GM21619 (cell line): ENCODE data around the gene DDRGK1.

Experiments used
- ATAC-seq: cut with Tn5 transposase; IDR thresholded peaks from one replicate; pipeline ENCODE4 v1.9.1; 2021; ENCODE audit not compliant: unreplicated experiment

DDRGK1 gene

GRCh38 chr20:3235666-3236324 is 31.3 kb upstream of the DDRGK1 start:
- ATAC-seq = no peak

GRCh38 chr20:3233991-3234498 is 29.6 kb upstream of the DDRGK1 start:
- ATAC-seq = no peak

DNA sequence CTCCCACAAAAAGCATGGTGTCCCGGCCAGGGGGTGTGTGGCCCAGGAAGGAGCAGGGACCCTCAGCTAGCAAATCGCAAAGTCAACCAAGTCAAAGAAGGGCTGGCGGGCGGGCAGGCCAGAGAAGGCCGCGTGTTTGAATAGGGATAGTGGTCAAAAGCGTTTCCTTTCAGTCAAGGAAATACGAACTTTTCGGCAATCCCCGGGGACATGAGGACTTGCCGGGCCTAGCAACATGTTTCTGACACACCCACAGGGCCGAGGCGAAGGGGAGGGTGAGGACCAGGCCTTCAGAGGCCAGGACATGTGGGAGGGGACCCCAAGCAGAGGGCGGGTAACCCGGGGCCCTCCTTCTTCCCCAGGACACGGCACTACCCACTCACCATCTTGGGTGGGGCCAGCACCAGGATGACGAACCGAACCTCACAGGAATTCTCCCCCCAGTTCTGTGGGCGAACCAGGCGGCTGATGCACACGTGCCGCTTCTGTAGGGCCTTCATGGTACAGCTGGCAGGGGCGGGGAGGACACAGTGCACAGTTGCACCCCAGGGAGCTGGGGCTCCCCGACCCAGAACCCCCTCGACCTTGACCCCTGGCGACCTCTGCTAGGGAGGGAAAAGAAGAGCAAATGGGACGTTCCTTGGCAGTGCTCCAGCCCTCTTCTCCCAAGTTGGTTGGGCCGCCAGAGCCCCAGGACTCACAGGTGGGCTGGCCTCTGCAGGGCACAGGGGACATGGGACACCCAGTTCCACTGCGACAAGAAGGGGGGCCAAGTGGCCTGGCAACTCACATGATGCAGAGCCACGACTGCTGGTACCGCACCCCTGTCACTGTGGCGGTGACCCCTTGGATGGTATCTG is 28.9 kb upstream of the DDRGK1 start:
- ATAC-seq = no peak

- ATAC-seq = no peak
Measured at GRCh38 chr20:3231889-3232588, 27.6 kb upstream of the DDRGK1 start.

GRCh38 chr20:3231116-3231515 is 26.6 kb upstream of the DDRGK1 start:
- no peak for ATAC-seq

DNA sequence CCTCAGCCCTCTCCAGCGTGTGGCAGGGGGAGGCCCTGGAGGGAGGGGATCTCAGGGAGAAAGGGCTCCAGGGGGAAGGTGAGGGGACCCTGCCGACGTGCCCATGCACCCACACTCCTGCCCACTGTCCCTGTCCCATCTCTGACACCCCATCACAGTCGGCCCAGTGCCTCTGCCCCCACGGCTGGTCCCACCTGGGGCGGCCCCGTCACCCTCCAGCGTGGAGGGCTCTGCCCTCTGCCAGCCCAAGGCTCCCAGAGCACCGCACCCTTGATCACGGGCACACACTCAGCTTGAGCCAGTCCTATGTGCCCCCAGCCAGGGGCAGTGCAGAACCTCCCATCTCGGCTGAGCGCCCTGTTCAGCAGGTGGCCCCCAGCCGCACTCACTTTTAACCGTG is 25.3 kb upstream of the DDRGK1 start:
- no peak for ATAC-seq

GRCh38 chr20:3229158-3229557 is 24.7 kb upstream of the DDRGK1 start:
- no peak for ATAC-seq

DNA sequence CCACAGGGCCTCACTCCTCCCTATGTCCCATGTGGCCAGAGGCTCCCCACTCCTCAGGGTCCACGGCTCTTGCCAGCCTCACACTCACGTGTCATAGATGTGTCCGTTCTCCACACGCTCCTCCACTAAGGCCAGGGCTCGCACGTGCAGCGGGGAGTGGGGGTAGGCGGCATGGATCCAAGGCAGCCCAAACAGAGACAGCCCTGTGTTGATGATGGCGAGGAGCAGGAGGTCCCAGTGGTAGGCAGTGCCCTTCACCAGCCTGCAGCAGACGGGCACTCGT is 24.2 kb upstream of the DDRGK1 start:
- no peak for ATAC-seq

DNA sequence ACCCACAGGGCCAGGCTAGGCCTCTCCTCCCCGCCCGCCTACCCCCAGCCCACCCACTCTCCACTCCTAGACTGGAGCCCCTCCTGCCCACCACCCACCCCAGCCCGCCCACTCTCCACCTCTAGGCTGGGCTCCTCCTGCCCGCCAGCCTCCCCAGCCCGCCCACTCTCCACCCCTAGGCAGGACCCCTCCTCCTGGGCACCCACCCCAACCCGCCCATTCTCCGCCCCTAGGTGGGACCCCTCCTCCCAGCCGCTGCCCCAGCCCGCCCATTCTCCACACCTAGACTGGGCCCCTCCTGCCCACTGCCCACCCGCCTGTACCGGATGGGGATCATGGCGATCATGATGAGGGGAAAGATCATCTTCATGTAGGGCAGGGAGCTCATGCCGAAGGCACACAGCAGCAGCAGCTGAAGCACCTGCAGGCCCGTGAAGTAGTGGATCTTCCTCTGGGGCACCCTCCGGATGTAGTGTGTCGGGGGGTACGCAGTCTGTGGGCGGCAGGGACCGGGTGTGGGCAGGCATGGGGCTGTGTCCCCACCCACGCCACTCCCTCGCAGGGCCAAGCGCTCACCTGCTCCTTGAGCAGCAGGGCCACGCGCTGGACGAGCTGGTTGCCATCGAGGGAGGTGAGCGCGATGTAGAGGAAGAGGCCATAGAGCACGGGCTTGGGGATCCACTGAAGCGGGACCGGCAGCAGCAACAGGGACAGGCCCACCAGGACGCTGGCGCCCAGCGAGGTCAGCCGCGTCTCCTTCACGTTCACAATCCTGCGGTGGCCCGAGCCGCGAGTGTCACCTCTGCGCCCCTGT is 23.7 kb upstream of the DDRGK1 start:
- no peak for ATAC-seq

DNA sequence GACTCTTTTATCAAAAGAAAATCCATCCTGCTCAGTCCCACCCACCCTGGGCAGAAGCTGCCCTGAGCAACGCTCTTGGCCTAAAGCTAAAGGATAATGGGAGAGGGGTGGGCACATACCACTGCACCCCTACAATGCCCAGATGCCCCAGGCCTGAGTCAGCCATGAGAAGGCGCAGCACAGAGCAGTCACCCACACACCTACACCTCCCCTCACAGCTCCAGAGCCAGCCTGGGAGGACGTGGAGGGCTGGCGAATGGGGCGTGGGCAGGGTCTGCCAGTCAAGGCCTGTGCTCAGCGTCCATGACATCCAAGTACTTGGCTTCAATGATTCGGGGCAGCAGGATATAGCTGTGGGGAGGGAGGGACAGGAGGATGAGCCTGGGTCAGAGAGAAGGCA is 23.0 kb upstream of the DDRGK1 start:
- no peak for ATAC-seq

DNA sequence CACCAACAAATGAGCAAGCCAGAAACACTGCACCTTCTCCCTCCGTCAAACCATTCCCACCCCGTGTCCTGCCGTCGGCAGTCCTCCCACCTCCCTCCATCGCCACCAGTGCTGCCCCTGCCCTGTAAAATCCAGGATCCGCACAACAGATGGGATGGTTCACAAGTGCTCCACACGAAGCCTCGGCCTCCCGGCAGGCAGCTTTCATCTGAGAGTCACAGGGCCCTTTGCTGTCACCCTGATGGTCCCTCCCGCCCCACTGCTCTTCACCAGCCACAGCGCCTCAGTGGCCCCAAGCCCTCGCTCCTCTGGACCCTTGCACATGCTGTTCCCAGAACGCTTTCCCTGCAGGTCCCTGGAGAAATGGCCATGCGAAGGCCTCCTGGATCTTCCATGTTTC is 22.4 kb upstream of the DDRGK1 start:
- no peak for ATAC-seq

- no peak for ATAC-seq
Measured at GRCh38 chr20:3226093-3226492, 21.6 kb upstream of the DDRGK1 start.

GRCh38 chr20:3224681-3225421 is 20.4 kb upstream of the DDRGK1 start:
- no peak for ATAC-seq

DNA sequence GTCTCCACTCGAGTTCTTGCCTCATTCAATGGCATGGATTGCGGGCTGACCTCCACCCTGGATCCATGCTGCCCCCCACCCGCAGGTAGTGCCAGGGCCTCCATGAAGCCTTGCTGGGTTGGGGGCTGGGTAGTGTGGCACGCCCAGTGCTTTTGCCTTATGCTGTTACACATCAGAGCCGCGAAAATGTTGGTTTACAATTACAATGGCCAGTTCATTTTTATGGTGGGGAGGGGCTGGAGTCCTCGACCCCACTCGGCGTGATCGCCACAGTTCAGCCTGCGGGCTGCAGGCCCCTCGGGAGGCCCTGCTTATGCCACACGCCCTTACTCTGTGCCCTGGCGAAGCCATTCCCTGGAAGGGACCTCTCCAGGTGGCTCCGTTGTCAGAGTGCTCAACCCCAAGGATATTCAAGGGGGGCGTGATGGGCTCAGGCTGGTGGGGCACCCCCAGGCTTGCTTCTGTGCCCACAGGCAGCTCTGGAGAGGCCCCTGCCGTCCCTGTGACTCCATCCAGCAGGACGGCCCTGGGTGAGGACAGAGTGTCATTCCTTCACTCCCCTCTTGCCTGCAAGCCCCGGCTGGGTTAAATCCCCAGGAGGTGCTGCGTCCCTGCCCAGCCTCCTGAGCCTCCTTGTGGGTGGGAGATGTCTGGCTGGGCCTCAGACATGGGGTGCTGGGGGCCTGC is 19.7 kb upstream of the DDRGK1 start:
- ATAC-seq = no peak

DNA sequence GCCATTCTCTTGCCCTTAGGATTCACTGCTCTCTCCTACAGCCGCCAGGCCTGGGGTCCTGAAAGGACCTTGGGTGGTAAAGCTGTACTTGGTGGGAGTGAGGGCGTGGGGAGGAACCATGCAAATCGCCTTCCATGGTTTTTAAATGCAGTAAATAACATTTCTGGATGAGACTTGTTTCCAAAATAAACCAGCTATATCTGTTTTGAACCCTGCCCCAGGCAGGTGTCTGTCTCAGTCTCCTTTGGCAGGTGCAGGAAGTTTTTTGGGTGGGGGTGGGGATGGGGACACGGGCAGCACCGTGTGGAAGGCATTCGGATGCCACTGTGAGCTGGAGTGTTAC is 19.1 kb upstream of the DDRGK1 start:
- ATAC-seq = no peak

GRCh38 chr20:3222635-3223600 is 18.4 kb upstream of the DDRGK1 start:
- peak; percentile 61 for ATAC-seq

DNA sequence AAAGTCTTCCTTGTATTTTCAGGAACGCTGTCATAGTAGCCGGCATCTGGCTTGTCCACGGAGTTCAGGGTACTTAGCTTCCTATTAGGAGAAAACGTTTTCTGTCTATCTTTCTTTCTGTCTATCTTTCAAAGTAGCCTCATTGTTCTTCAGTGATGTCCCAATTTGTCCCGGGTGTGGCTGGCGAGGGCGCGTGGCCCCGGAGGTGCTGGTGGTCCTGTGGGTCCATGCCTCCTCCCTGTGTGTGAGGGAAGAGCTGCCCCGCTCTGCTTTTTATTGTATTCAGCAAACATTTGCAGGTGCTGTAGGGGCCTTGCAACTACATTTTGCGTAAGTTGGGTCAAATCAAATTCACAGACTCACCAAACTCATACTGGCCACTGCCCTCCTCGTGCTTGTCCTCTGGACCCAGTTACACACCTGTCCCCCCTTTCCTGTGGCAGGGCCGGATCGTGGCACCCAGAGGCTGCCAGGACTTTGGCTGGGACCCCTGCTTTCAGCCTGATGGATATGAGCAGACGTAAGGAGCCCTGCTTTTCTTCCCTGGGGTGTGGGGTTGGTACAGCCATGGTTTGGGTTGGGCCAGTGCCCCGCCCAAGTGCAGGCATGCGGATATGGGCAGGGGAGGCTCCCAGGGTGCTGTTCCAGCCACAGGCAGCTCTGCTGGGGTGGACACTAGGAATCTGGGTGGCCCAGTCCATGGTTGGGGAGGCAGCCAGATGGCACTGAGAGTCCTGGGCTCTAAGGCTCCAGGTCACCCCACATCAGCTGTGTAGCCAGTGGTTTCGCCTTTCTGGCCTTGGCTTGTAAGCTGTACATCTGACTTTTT is 17.1 kb upstream of the DDRGK1 start:
- ATAC-seq = no peak
